22Rv1 (cell line): Measurements from ENCODE around the gene VTI1A.

ENCODE experiments used
- H3K27ac ChIP-seq: fragments of 450-650 bp; 2 replicates; pipeline ENCODE4 v1.5.1; 2017
- CTCF ChIP-seq: fragments of 450-650 bp; IDR thresholded peaks from 2 replicates; pipeline ENCODE4 v1.5.1; 2017; ENCODE audit warnings: mild to moderate bottlenecking
- ZFX ChIP-seq: fragments of 450-650 bp; IDR thresholded peaks from 2 replicates; pipeline ENCODE4 v1.6.1; 2017; ENCODE audit warnings: antibody characterized with exemption, borderline replicate concordance

VTI1A gene

GRCh38 chr10:112528235-112528634 is 81.2 kb downstream of the VTI1A start:
- TF ChIP-seq CTCF = no peak
- TF ChIP-seq ZFX = no peak
- H3K27ac ChIP-seq = no peak overlapping the region

GRCh38 chr10:112531421-112531820 is 84.4 kb downstream of the VTI1A start:
- no peak overlapping the region for H3K27ac ChIP-seq
- no peak for TF ChIP-seq CTCF

DNA sequence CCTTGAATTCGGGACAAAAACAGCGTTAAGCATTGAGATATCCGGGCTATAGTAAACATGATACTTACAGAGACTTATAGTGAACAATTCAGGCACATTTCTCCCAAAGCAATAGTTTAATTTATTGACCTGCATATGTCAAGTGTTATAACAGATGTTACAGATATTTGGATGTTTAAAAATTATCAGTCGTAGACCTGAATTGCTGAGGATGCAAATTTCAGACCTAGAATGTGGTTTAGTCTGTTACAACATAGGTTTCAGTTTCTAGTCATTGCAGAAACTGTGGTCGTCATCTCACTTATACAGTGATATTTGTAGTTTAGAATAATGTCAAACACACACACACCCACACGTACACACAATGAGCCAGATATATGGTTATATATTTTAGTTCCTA is 85.2 kb downstream of the VTI1A start:
- TF ChIP-seq CTCF (no peak), ZFX (no peak)
- no peak overlapping the region for H3K27ac ChIP-seq

DNA sequence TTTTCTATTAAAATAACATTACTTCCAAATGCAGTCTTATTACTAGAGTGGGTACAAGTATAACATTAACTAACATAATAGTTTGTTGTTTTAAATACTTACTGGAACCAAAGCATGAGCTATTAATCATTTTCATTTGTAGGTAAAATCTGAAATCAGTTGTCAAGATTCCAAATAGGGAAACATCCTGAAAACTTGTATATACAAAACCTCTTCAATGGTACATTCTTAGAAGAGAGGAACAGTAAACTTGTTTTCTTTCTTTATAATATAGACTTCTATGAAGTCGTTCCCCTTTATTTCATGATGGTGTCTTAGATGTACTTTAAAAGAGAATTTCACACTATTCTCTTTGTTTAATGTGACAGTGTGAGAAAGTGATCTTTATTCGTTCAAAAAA is 85.9 kb downstream of the VTI1A start:
- no peak overlapping the region for H3K27ac ChIP-seq
- TF ChIP-seq CTCF (no peak), ZFX (no peak)

DNA sequence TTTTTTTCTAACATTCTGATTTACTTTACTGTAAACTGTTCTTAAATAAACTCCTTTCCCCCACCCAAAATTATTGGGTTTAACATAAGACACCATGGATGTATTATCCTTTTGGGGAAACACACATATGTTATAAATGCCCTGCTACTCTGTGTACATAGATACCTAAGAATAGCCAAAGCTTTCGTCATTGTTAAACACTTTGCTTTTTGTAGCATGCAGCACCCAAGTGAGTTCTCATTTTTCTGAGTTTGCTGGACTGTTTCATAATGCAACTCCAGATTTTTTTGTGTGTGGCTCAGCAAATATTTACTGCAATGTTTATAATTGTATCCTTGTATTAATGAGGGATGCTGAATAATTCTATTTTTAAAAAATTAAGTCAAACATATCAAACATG is 86.9 kb downstream of the VTI1A start:
- H3K27ac ChIP-seq = no peak overlapping the region
- TF ChIP-seq ZFX = no peak
- TF ChIP-seq CTCF = no peak

DNA sequence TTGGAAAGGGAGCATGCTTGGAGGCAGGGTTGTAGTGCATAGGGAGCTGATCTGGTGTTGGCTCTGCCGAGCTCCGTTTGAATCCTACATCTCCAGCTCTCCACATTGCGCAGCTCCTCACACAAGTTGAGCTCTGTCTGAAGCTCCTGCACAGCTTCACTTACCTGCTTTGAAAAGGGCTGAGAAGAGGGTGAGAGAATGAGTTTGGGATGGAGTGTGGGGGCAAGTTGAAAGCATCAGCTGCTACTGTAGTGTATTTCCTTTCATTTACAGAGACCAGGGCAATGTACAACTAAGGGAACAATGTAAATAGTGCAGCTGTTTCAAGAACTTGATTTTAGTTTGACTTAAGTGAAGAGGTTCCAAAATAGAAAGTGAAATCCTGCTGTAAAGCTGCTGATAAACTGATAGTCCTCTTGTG is 88.5 kb downstream of the VTI1A start:
- TF ChIP-seq CTCF (no peak), ZFX (no peak)
- H3K27ac ChIP-seq = no peak overlapping the region

GRCh38 chr10:112536663-112537062 is 89.6 kb downstream of the VTI1A start:
- no peak overlapping the region for H3K27ac ChIP-seq
- TF ChIP-seq ZFX (no peak), CTCF (no peak)
